ENCODE measurements around the gene TEKTIP1. TPM values are rescaled to one million over a fixed set of nuclear protein-coding genes. Genes with fewer than 3 reads are reported as not detected.
A peak's percentile ranks its signal among the peaks of the same experiment; 100 is the strongest.

Gene TEKTIP1
- total RNA-seq, 6 experiments from 2014 or later, result 1.1 to 1.6 (median 1.3) TPM; not detected in 3

DNA sequence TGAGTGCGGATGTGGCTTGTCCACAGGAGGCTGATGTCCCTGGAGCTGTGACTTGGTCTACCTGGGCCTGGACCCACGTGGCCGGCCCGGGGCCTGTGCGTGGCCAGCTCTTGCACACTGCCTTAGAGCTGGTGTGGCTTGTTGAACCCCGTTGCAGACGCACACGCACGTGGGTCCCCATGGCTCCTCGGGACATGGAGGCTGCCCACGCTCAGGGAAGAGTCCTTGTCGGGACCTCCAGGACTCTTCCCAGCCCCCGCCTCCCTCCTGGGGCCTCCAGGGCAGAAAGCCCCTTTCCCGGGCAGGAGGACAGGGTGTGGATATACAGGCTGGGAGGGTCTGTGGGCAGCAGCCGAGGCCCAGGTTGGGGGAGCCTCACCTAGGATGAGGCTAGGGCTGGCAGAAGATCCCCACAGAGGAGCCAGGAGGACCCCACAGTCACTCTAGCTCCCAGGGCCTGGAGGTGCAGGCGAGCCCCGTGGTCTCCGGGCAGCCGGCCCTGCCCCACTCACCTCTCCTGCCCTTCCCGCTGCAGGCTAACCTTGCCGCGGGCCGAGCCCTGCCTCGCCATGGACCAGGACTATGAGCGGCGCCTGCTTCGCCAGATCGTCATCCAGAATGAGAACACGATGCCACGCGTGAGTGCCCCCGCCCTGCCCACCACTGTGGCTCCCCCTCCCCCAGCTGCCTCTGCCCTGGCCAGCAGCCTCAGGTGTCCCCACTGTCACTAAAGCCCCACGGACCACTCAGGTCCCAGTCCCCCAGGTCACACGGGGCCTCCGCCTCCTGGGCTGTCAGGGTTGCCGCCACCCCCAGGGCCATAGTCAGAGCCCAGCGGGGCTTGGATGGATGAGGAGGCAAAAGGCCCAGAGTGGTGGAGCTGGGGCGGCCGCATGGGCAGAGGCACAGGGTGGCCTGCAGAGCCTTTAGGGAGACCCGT is 16.3 kb upstream of the TEKTIP1 start:
- intact Hi-C loops (cut with DNase I), result no loop called here
- Histone ChIP-seq H3K27me3 (no peaks in the 10 kb centered on the region), H3K36me3 (peaks cover 5 to 36% (median 11%) of the 10 kb centered on the region in 4 donors), H3K4me1 (peaks cover 0 to 23% (median 5%) of the 10 kb centered on the region in 4 donors), H3K9me3 (no peaks in the 10 kb centered on the region), H3K27ac (no peak overlapping the region), H3K4me3 (no peak overlapping the region)
- TF ChIP-seq POLR2A (IDR thresholded peaks at IDR 0.05) (no peak), CTCF (IDR thresholded peaks at IDR 0.05) (no peak)
- no peak for ATAC-seq
- 100% methylated on average over 1 of the region's 40 CpGs for WGBS (ENCODE audit: insufficient coverage, low coverage, low lambda C conversion rate, missing lambda C conversion rate)
- peak in 1 of 3 donors; percentile 23 for DNase-seq

GRCh38 chr19:3523361-3524077 is 15.5 kb upstream of the TEKTIP1 start:
- H3K36me3 ChIP-seq, result peaks cover 5 to 39% (median 11%) of the 10 kb centered on the region in 4 donors
- intact Hi-C loops (cut with DNase I), result no loop called here
- no peaks in the 10 kb centered on the region for H3K9me3 ChIP-seq
- DNase-seq (no peak), ATAC-seq (no peak)
- peak overlapping the region in 1 of 3 donors; percentile 33 for H3K27ac ChIP-seq
- H3K4me1 ChIP-seq, result peaks cover 0 to 15% (median under 1%) of the 10 kb centered on the region in 4 donors
- no peak overlapping the region for H3K4me3 ChIP-seq
- TF ChIP-seq POLR2A (IDR thresholded peaks at IDR 0.05), result no peak
- no peak for TF ChIP-seq CTCF (IDR thresholded peaks at IDR 0.05)
- H3K27me3 ChIP-seq, result no peaks in the 10 kb centered on the region
- WGBS (ENCODE audit: insufficient coverage, low coverage, low lambda C conversion rate, missing lambda C conversion rate), result 92% methylated on average over 2 of the region's 21 CpGs

- peak in 2 of 3 donors; percentile 16 to 70 for DNase-seq
- intact Hi-C loops (cut with DNase I), result no loop called here
- WGBS (ENCODE audit: insufficient coverage, low coverage, low lambda C conversion rate, missing lambda C conversion rate), result 94% methylated on average over 6 of the region's 33 CpGs
- Histone ChIP-seq H3K27ac (peak overlapping the region in 1 of 3 donors; percentile 33), H3K4me3 (no peak overlapping the region), H3K36me3 (peaks cover 5 to 35% (median 11%) of the 10 kb centered on the region in 4 donors), H3K4me1 (peaks cover 0 to 13% (median 0%) of the 10 kb centered on the region in 4 donors), H3K9me3 (no peaks in the 10 kb centered on the region), H3K27me3 (no peaks in the 10 kb centered on the region)
- peak in 1 of 4 donors; percentile 82 for ATAC-seq
- TF ChIP-seq POLR2A (IDR thresholded peaks at IDR 0.05), result no peak
- no peak for TF ChIP-seq CTCF (IDR thresholded peaks at IDR 0.05)
These were observed 14.7 kb upstream of the TEKTIP1 start for GRCh38 chr19:3524078-3524842.

DNA sequence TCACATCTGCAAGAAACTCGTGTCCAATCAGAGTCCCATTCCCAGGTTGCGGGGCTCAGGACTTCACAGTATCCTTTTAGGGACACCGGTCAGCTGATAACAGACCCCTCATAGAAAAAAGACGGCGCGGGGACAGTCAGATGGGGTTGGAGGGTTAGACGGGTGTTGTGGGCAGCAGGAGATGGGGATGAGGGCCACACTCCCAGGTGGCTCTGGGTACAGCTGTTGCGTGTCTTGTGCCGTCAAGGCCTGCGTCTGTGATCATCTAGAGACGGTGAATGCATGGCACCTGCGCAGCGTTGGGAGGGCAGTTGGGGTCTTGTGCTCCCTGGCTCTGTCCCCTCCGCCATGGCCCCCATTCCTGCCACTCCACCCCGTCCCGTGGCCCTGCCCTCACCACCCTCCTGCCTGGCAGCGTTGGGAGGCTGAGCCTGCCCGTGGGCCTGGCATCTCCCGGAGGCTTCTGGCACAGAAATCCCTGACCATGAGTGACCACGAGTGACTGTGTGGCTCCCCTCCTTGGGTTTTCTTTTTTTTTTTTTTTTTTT is 14.0 kb upstream of the TEKTIP1 start:
- peak in 2 of 3 donors; percentile 19 to 52 for DNase-seq
- Histone ChIP-seq H3K27me3 (no peaks in the 10 kb centered on the region), H3K9me3 (no peaks in the 10 kb centered on the region), H3K36me3 (peaks cover 5 to 31% (median 11%) of the 10 kb centered on the region in 4 donors), H3K4me1 (peaks cover 0 to 13% (median 0%) of the 10 kb centered on the region in 4 donors), H3K27ac (no peak overlapping the region), H3K4me3 (no peak overlapping the region)
- TF ChIP-seq CTCF (IDR thresholded peaks at IDR 0.05) (no peak), POLR2A (IDR thresholded peaks at IDR 0.05) (no peak)
- no peak for ATAC-seq
- 98% methylated on average over 6 of the region's 20 CpGs for WGBS (ENCODE audit: insufficient coverage, low coverage, low lambda C conversion rate, missing lambda C conversion rate)
- intact Hi-C loops (cut with DNase I), result no loop called here
